GM08714 (cell line): ENCODE results near the gene HAO2.
"Not testable (repeated sequence)": the region's sequence is repeated elsewhere in the genome, so short reads cannot be mapped to it uniquely, and the experiment has no call there.

ENCODE experiments used
- H3K4me3 ChIP-seq: fragments of 200-500 bp; sonication (Bioruptor generic); 2 replicates; pipeline ENCODE4 v1.5.1; 2014; ENCODE audit warnings: mild to moderate bottlenecking, low read length, inconsistent platforms
- ZNF274 ChIP-seq: IDR thresholded peaks from 2 replicates; pipeline ENCODE4 v1.6.1; 2012; ENCODE audit warnings: mild to moderate bottlenecking, low read depth, low read length

Gene HAO2

DNA sequence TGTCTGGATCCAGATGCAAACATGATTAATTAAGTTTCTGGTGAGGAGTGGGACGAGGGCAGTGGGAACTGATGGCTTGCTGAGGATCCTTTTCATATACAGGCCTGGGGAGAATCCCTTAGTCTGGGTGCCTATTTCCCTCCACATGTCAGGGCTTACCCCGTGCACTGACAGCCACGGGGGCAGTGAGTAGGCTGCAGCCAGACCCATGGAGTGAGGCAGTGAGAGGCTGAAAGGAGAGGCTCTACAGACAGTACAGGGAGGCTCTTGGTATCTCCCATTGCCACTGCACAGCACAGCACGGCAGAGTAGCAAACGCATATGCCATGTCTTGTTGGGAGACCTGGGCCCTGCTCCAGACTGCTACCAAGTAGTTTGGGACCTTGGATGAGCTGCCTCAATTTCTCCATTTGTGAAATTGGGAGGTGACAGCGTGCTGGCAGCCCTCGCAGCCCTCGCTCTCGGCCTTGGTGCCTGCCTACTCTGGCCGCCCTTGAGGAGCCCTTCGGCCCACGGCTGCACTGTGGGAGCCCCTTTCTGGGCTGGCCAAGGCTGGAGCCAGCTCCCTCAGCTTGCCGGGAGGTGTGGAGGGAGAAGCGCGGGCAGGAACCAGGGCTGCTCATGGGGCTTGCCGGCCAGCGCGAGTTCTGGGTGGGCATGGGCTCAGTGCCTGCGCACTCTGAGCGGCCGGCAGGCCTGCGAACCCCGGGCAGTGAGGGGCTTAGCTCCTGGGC, 35.3 kb upstream of the HAO2 start:
- no peak for TF ChIP-seq ZNF274
- H3K4me3 ChIP-seq, result no peak overlapping the region

DNA sequence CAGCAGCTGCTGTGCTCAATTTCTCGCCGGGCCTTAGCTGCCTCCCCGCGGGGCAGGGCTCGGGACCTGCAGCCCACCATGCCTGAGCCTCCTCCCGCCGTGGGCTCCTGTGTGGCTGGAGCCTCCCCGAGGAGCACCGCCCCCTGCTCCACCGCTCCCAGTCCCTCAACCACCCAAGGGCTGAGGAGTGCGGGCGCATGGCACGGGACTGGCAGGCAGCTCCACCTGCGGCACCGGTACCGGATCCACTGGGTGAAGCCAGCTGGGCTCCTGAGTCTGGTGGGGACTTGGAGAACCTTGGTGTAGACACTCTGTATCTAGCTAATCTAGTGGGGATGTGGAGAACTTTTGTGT, 34.7 kb upstream of the HAO2 start:
- not testable (repeated sequence) for H3K4me3 ChIP-seq

DNA sequence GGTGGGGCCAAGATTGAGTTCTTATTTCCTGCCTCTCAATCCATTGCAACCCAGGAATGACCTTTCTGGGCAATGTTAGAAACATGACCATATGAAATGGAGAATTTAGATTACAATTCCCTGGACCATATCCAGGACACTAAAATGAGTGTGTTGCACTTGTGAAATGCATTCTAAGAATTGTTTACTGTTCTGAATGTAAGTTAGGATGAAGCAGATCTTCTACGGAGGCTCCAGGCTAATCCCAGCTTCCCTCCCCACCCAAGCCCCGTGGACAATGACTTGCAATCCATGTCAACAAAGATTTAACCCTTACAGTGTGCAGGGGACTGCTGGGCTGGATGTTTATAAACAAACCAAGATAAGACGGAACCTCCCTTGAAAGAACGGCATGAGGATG, 31.7 kb upstream of the HAO2 start:
- no peak overlapping the region for H3K4me3 ChIP-seq
- no peak for TF ChIP-seq ZNF274

DNA sequence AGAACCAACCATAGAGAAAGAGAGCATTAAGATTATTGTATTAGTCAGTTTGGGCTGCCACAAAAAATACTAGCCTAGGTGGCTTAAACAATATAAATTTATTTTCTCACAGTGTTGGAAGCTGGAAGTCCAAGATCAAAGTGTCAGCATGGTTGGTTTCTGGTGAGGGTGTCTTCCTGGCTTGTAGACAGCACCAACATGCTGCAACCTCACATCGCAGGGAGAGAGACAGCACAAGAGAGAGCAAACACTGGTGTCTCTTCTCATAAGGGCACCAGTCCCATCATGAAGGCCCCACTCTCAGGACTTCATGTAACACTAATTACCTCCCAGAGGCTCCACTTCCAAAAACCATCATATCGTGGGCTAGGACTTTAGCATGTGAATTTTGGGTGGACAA, 30.6 kb upstream of the HAO2 start:
- no peak overlapping the region for H3K4me3 ChIP-seq
- no peak for TF ChIP-seq ZNF274

DNA sequence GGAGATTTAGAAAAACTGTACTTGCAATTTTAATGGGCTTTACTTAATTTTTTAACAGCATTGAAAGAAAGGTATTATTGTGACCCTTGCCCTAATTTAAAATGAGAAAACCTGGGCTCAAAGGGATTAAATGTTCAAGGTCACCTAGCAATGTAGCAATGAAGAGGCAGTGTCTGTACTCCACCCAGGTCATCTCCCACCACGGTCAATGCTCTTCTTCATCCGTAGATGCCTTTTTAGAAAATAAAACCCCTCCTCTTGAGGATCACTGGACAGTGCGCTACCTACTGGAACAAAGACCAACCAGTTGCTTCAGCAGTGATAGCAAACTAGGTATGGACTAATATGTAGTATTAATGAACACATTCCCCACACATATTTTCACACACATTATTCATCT, 29.8 kb upstream of the HAO2 start:
- TF ChIP-seq ZNF274, result no peak
- H3K4me3 ChIP-seq, result no peak overlapping the region

DNA sequence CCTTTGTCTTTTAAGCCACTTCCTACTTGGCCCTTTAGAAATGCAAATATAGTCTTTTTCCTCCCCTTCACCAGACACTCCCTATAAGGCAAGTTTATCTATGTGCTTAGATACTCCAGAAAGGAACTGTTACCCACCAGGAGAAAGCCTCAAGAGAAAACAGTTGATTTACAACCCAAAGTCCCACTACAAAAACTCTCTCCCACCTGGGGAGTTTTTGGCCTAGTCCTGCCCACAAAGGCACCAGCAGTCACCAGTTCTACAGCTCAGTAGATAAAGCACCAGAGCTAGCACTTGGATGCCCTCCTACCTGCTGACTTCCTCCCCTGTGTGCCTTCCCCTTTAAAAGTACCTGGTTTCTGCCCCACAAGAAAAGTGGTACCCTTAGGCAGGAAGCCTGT, 27.7 kb upstream of the HAO2 start:
- H3K4me3 ChIP-seq, result no peak overlapping the region
- TF ChIP-seq ZNF274, result no peak

DNA sequence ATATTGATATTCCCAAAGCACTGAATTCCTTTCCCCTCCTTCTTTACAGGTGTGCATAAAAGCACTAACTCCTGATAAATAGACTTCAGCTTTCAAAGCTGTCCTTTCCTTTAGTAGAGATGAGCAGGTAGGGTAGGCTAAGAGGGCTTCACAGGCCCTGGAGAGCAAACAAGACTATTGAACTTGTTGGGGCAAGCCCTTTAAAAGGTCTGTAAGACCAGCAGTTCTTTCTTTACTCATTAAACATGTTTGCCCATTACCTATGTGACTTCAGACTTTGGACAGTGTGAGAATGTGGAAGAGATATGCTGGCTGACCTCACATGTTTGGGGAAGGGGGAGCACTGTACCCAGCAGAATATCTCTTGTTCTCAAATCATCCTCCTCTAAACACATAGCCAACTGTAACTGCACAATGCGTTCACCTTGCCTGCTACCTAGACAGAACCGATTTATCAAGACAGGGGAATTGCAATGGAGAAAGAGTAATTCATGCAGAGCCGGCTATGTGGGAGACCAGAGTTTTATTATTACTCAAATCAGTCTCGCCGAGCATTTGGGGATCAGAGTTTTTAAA, 27.1 kb upstream of the HAO2 start:
- H3K4me3 ChIP-seq, result no peak overlapping the region
- no peak for TF ChIP-seq ZNF274

DNA sequence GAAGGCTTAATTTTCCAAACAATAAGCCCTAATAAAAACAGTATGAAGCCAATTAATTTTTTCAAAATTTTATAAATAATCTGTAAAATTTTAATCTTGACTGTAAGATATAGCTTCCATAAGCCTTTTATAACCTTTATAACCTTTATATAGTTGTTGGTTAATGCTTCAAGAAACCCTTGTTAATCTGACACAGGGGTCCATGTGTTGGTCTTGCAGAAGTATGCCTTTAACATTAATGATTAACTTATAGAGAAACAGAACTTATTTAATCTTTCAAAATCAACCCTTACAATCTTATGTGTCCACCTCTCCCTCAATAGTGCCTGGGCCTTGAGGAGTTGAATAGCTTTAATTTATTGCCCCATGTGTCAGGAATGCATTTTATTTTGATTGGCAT, 23.2 kb upstream of the HAO2 start:
- TF ChIP-seq ZNF274, result no peak
- no peak overlapping the region for H3K4me3 ChIP-seq

DNA sequence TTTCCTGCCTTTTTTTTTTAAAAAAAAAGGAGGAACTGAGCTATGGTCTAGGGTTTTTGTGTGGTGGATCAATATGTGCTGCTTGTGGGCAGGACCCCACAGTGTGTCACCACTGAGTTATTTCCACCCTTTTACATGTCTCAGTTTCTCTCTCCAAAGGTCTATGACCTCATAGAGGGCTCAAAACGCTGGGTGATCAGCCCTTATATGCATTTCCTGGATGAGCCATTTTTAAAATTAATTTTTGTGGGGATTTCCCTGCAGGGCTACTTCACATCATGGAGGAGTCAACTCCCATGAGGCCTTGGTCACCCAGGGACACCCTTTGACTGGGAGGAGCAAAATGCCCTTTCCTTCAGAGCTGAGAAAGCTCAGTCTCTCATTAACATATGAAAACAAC, 20.7 kb upstream of the HAO2 start:
- H3K4me3 ChIP-seq, result no peak overlapping the region
- no peak for TF ChIP-seq ZNF274

DNA sequence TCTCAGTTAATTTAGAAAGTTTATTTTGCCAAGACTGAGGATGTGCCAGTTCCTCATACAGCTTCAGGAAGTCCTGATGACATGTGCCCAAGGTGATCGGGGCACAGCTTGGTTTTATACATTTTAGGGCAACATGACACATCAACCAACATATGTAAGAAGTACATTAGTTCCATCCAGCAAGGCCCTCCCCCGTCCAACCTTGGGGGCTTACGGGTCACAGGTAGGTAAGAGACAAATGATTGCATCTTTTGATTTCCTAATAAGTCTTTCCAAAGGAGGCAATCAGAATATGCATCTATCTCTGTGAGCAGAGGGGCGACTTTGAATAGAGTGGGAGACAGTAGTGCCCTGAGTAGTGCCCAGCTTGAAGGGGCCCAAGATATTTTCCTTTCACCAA, 19.6 kb upstream of the HAO2 start:
- no peak overlapping the region for H3K4me3 ChIP-seq
- no peak for TF ChIP-seq ZNF274

DNA sequence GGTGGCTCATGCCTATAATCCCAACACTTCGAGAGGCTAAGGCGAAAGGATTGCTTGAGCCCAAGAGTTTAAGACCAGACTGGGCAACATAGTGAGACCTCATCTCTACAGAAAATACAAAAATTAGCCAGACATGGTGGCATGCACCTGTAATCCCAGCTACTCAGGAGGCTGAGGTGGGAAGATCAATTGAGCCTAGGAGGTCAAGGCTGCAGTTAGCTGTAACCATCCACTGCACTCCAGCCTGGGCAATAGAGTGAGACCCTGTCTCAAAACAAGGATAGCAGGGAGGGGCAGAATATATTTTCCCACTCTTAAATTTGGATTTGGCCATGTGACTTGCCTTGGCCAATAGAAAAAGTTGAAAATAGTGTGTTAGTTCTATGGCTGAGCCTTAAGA, 17.7 kb upstream of the HAO2 start:
- not testable (repeated sequence) for H3K4me3 ChIP-seq

DNA sequence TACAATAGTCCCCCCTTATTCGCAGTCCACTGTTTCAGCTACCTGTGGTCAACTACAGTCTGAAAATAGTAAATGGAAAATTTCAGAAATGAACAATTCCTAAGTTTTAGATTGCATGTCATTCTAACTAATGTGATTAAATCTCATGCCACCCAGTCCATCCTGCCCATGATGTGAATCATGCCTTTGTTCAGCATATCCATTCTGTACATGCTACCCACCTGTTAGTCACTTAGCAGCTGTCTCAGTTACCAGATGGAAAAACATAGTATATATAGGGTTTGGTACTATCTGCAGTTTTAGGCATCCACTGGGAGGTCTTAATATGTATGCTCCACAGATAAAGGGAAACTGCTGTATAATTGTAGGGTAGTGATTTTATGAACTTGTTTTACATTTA, 16.6 kb upstream of the HAO2 start:
- no peak overlapping the region for H3K4me3 ChIP-seq
- TF ChIP-seq ZNF274, result no peak

DNA sequence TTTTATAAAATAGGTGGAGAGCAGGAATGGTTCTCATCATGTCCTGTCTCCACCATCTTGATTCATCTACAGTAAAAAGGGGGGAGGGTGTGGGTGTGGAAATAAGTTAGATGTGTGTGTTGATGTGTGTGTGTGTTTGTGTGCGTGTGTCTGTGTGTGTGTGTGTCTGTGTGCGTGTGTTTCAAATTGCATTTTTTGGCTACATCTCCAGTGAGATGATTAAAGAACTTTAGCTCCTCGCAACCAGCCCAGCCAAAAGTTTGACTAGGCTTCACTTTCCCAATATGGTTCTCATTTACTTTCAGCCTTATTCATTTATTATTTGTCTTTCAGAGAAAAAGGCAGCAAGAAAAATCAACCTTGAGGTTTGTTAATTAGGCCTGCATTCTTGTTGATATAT, 14.7 kb upstream of the HAO2 start:
- no peak for TF ChIP-seq ZNF274
- H3K4me3 ChIP-seq, result no peak overlapping the region

DNA sequence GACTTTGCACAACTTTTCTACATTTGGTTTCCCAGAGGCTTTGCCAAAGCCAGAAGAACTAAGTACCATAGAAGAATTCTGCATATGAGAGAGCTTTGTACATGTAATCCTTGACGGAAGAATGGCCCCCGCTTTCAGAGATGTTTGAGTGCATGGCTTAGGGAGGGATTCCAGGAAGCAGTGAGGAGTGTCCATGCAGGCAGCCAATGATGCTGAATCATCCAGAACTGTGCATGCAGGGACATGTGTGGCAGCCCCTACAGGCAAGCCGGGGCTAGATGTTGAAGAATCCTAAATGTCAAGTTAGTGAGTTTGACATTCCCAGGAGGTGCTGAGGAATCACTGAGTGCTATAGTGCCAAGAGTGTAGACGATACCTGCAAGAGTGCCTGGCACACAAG, 9.9 kb upstream of the HAO2 start:
- no peak overlapping the region for H3K4me3 ChIP-seq
- no peak for TF ChIP-seq ZNF274

DNA sequence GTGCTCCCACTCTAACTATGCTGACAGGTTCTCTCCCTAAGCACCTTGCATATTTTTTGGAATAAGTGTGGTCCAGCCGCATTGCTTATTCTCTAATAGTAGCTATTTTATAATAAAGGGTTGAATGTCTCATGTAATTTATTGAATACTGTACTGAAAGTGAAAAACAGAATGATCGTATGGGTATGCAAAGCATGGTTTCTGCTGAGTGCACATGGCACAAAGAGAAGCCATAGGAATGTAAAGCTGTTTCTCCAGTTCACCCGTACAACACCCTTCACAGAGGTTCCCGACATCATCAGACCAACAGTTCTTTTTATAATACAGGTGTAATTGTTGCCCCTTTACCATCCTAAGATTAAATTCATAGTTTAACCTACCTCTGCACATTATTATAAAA, 8.9 kb upstream of the HAO2 start:
- no peak for TF ChIP-seq ZNF274
- no peak overlapping the region for H3K4me3 ChIP-seq

DNA sequence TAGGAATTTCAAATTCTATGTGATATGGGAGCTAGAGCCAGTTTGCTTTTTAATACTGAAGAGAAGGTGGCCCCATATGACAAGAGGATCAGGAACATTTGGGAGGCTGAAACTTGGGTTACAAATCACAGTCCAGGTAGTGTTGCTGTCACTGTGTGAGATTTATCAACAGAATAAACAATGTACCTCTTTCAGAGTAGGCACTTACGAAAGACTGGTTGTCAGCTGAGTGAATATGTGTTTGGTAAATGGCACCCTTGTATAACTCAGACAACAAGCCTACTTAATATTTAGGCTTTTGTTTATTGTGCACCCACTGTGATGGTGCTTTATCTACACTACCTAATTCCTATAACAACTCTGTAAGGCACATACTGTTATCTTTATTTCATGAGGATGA, 7.4 kb upstream of the HAO2 start:
- no peak overlapping the region for H3K4me3 ChIP-seq
- TF ChIP-seq ZNF274, result no peak
